ENCODE data around the gene CASP1.

Gene CASP1

GRCh38 chr11:104979839-104980238 is 55.1 kb downstream of the CASP1 start:
- no peak for TF ChIP-seq CTCF (IDR thresholded peaks at IDR 0.05)
